GM23338 (cell line): ENCODE results near the gene FCGBP. TPM values are rescaled to one million over a fixed set of nuclear protein-coding genes. Genes with fewer than 3 reads are reported as not detected.

ENCODE experiments used
- ATAC-seq: fragments of 200-7000 bp; cut with Tn5 transposase; 3 replicates; pipeline ENCODE4 v1.9.1; 2020
- DNase-seq: peaks from one replicate; pipeline ENCODE4 v3.0.0-alpha.2; 2015; ENCODE audit warnings: low spot score
- H2AFZ ChIP-seq: fragments of 200-600 bp; sonication (generic); 2 replicates; pipeline ENCODE4 v1.8.0; 2016; ENCODE audit warnings: antibody characterized with exemption, mild to moderate bottlenecking, moderate library complexity
- H3F3A ChIP-seq: fragments of 200-600 bp; sonication (generic); replicated peaks from 2 replicates; pipeline ENCODE4 v1.8.0; 2017; ENCODE audit warnings: antibody characterized with exemption, mixed run types, low read depth
- H3K27ac ChIP-seq: fragments of 200-600 bp; sonication (generic); 2 replicates; pipeline ENCODE4 v1.6.1; 2016; ENCODE audit warnings: low read depth
- H3K27me3 ChIP-seq: fragments of 200-600 bp; sonication (generic); 2 replicates; pipeline ENCODE4 v1.8.0; 2016; ENCODE audit warnings: mild to moderate bottlenecking, mixed run types, moderate library complexity; ENCODE audit not compliant: insufficient read depth
- H3K36me3 ChIP-seq: fragments of 200-600 bp; sonication (generic); 2 replicates; pipeline ENCODE4 v1.8.0; 2016; ENCODE audit warnings: mild to moderate bottlenecking; ENCODE audit not compliant: insufficient read depth
- H3K4me1 ChIP-seq: fragments of 200-600 bp; sonication (generic); 2 replicates; pipeline ENCODE4 v1.8.0; 2016; ENCODE audit warnings: mild to moderate bottlenecking, moderate library complexity; ENCODE audit not compliant: insufficient read depth
- H3K4me2 ChIP-seq: fragments of 200-600 bp; sonication (generic); 2 replicates; pipeline ENCODE4 v1.7.1; 2017; ENCODE audit warnings: mixed run types
- H3K4me3 ChIP-seq: fragments of 200-600 bp; sonication (generic); 2 replicates; pipeline ENCODE4 v1.6.1; 2016; ENCODE audit warnings: mixed run types
- H3K79me2 ChIP-seq: fragments of 200-600 bp; sonication (generic); replicated peaks from 2 replicates; pipeline ENCODE4 v1.8.0; 2017; ENCODE audit warnings: mild to moderate bottlenecking; ENCODE audit not compliant: insufficient read depth
- H3K9me2 ChIP-seq: fragments of 200-600 bp; sonication (generic); 2 replicates; pipeline ENCODE4 v1.8.0; 2017; ENCODE audit not compliant: insufficient read depth
- H4K20me1 ChIP-seq: fragments of 200-600 bp; sonication (generic); replicated peaks from 2 replicates; pipeline ENCODE4 v1.8.0; 2017; ENCODE audit warnings: mild to moderate bottlenecking; ENCODE audit not compliant: insufficient read depth
- H3K27ac Mint-ChIP-seq: 2 replicates; pipeline ENCODE4 v1.8.0; 2020; ENCODE audit warnings: inconsistent platforms, mild to moderate bottlenecking, moderate library complexity, mixed read lengths
- H3K27me3 Mint-ChIP-seq: 3 replicates; pipeline ENCODE4 v1.8.0; 2022; ENCODE audit warnings: low read depth, mild to moderate bottlenecking, moderate library complexity, mixed read lengths, inconsistent platforms; ENCODE audit not compliant: insufficient read depth, poor library complexity
- H3K36me3 Mint-ChIP-seq: 3 replicates; pipeline ENCODE4 v1.8.0; 2021; ENCODE audit warnings: low read depth, mild to moderate bottlenecking, inconsistent platforms, moderate library complexity, mixed read lengths
- H3K4me1 Mint-ChIP-seq: 3 replicates; pipeline ENCODE4 v1.8.0; 2020; ENCODE audit warnings: mild to moderate bottlenecking, inconsistent platforms, mixed read lengths
- H3K4me3 Mint-ChIP-seq: 3 replicates; pipeline ENCODE4 v1.8.0; 2021; ENCODE audit warnings: moderate library complexity, mild to moderate bottlenecking, inconsistent platforms, mixed read lengths
- H3K9me3 Mint-ChIP-seq: 3 replicates; pipeline ENCODE4 v1.8.0; 2020; ENCODE audit warnings: moderate library complexity, mild to moderate bottlenecking, inconsistent platforms, mixed read lengths
- CREB1 ChIP-seq: fragments of 250-450 bp; sonication (Bioruptor Pico); IDR thresholded peaks from 2 replicates; pipeline ENCODE4 v1.5.0; 2020; ENCODE audit warnings: low read depth, mild to moderate bottlenecking, moderate library complexity
- NANOG ChIP-seq: IDR thresholded peaks from 2 replicates; pipeline ENCODE4 v1.6.1; 2016; ENCODE audit warnings: antibody characterized with exemption, borderline replicate concordance
- STAT1 ChIP-seq: IDR thresholded peaks from one replicate; pipeline ENCODE4 v1.6.1; 2016; ENCODE audit warnings: antibody characterized with exemption; ENCODE audit not compliant: unreplicated experiment
- ZNF114 ChIP-seq: fragments of 250-450 bp; sonication (Bioruptor Pico); IDR thresholded peaks from 2 replicates; pipeline ENCODE4 v1.5.0; 2020; ENCODE audit warnings: mild to moderate bottlenecking, moderate library complexity
- polyA plus RNA-seq: library from polyadenylated mRNA; unstranded; fragments of >200 nt; fragmentation: Nextera tagmentation; extraction: Ambion mirVana; gene quantifications from 2 replicates; pipeline ENCODE4 v1.2.1, GENCODE V29; 2016
- total RNA-seq: library from RNA; depleted of rRNA; stranded (reverse); fragments of >200 nt; shearing (Covaris generic); gene quantifications from 2 replicates; pipeline ENCODE4 v1.2.3, GENCODE V29; 2014
- TF ChIP-seq, protein P1 (sequence below): fragments of 250-450 bp; sonication (Bioruptor Pico); IDR thresholded peaks from 2 replicates; pipeline ENCODE4 v1.5.0; 2020; ENCODE audit warnings: mild to moderate bottlenecking, moderate library complexity
- TF ChIP-seq, protein P2 (sequence below): IDR thresholded peaks from one replicate; pipeline ENCODE4 v1.6.1; 2018; ENCODE audit warnings: antibody characterized with exemption; ENCODE audit not compliant: unreplicated experiment

Gene FCGBP
- total and polyA plus RNA-seq, 2 experiments from 2014 or later, result 0.44 to 3.6 TPM

DNA sequence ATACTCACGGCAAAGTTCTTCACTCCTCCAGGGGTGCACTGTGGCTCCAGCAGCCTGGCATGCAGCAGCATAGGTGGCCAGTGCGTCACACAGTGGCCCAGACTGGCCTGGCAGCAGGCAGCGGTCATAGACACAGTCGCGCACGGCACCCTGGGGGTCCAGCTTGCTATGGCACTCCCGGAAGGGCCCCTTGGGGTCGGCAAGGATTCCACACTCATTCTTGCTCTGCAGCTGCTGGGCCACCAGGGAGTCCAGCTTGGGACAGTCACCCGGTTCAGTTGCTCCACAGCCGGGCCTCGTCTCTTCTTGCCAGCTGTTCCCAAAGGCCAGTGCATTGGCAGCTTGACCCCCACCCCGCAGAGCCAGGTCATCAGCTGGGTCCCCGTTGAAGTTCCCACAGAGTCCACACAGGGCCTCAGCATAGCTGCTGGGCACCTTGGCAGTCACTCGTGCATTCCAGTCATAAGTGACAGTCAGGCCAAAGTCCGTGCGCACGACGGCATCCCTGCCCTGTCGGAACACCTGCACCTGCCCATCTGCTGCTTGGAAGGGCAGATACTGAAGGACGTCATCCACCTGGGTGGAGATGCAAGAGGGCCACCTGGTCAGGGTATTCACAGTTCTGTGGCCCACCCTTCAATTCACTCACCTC is 20.6 kb downstream of the FCGBP start (continued):
- TF ChIP-seq, protein P1, sequence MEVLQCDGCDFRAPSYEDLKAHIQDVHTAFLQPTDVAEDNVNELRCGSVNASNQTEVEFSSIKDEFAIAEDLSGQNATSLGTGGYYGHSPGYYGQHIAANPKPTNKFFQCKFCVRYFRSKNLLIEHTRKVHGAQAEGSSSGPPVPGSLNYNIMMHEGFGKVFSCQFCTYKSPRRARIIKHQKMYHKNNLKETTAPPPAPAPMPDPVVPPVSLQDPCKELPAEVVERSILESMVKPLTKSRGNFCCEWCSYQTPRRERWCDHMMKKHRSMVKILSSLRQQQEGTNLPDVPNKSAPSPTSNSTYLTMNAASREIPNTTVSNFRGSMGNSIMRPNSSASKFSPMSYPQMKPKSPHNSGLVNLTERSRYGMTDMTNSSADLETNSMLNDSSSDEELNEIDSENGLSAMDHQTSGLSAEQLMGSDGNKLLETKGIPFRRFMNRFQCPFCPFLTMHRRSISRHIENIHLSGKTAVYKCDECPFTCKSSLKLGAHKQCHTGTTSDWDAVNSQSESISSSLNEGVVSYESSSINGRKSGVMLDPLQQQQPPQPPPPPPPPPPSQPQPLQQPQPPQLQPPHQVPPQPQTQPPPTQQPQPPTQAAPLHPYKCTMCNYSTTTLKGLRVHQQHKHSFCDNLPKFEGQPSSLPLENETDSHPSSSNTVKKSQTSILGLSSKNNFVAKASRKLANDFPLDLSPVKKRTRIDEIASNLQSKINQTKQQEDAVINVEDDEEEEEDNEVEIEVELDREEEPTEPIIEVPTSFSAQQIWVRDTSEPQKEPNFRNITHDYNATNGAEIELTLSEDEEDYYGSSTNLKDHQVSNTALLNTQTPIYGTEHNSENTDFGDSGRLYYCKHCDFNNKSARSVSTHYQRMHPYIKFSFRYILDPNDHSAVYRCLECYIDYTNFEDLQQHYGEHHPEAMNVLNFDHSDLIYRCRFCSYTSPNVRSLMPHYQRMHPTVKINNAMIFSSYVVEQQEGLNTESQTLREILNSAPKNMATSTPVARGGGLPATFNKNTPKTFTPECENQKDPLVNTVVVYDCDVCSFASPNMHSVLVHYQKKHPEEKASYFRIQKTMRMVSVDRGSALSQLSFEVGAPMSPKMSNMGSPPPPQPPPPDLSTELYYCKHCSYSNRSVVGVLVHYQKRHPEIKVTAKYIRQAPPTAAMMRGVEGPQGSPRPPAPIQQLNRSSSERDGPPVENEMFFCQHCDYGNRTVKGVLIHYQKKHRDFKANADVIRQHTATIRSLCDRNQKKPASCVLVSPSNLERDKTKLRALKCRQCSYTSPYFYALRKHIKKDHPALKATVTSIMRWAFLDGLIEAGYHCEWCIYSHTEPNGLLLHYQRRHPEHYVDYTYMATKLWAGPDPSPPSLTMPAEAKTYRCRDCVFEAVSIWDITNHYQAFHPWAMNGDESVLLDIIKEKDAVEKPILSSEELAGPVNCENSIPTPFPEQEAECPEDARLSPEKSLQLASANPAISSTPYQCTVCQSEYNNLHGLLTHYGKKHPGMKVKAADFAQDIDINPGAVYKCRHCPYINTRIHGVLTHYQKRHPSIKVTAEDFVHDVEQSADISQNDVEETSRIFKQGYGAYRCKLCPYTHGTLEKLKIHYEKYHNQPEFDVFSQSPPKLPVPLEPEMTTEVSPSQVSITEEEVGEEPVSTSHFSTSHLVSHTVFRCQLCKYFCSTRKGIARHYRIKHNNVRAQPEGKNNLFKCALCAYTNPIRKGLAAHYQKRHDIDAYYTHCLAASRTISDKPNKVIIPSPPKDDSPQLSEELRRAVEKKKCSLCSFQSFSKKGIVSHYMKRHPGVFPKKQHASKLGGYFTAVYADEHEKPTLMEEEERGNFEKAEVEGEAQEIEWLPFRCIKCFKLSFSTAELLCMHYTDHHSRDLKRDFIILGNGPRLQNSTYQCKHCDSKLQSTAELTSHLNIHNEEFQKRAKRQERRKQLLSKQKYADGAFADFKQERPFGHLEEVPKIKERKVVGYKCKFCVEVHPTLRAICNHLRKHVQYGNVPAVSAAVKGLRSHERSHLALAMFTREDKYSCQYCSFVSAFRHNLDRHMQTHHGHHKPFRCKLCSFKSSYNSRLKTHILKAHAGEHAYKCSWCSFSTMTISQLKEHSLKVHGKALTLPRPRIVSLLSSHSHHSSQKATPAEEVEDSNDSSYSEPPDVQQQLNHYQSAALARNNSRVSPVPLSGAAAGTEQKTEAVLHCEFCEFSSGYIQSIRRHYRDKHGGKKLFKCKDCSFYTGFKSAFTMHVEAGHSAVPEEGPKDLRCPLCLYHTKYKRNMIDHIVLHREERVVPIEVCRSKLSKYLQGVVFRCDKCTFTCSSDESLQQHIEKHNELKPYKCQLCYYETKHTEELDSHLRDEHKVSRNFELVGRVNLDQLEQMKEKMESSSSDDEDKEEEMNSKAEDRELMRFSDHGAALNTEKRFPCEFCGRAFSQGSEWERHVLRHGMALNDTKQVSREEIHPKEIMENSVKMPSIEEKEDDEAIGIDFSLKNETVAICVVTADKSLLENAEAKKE (CRISPR knock-in tag), result no peak
- no peak for TF ChIP-seq STAT1
- TF ChIP-seq NANOG, result no peak
- TF ChIP-seq, protein P2, sequence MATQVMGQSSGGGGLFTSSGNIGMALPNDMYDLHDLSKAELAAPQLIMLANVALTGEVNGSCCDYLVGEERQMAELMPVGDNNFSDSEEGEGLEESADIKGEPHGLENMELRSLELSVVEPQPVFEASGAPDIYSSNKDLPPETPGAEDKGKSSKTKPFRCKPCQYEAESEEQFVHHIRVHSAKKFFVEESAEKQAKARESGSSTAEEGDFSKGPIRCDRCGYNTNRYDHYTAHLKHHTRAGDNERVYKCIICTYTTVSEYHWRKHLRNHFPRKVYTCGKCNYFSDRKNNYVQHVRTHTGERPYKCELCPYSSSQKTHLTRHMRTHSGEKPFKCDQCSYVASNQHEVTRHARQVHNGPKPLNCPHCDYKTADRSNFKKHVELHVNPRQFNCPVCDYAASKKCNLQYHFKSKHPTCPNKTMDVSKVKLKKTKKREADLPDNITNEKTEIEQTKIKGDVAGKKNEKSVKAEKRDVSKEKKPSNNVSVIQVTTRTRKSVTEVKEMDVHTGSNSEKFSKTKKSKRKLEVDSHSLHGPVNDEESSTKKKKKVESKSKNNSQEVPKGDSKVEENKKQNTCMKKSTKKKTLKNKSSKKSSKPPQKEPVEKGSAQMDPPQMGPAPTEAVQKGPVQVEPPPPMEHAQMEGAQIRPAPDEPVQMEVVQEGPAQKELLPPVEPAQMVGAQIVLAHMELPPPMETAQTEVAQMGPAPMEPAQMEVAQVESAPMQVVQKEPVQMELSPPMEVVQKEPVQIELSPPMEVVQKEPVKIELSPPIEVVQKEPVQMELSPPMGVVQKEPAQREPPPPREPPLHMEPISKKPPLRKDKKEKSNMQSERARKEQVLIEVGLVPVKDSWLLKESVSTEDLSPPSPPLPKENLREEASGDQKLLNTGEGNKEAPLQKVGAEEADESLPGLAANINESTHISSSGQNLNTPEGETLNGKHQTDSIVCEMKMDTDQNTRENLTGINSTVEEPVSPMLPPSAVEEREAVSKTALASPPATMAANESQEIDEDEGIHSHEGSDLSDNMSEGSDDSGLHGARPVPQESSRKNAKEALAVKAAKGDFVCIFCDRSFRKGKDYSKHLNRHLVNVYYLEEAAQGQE, result no peak
- TF ChIP-seq ZNF114, result no peak

DNA sequence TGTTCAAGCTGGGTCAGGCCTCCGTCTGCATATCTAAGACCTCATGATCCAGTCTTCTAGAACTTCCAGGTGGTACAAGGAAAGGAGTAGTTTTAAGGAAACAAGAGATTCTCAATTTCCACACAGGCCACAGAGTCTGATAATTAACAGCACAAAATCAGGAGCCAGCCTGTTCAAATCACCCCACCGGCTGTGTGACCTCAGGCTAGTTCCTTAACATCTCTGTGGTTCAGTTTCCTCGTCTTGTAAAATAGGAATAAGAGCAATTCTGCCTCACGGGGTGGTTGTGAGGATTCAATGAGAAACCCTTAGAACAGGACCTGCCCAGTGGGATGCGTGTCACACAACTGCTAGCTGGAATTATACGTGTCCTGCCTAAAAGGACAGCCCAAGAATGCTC is 25.6 kb downstream of the FCGBP start:
- no peak for TF ChIP-seq STAT1
- TF ChIP-seq CREB1, result no peak
- Histone ChIP-seq H3K27ac (no peak overlapping the region), H3K4me3 (no peak overlapping the region), H3K9me2 (no peaks in the 10 kb centered on the region), H3K36me3 (no peaks in the 10 kb centered on the region), H4K20me1 (no peaks in the 10 kb centered on the region), H3F3A (no peaks in the 10 kb centered on the region), H3K4me2 (no peak overlapping the region), H3K27me3 (no peaks in the 10 kb centered on the region), H2AFZ (no peak overlapping the region), H3K4me1 (no peaks in the 10 kb centered on the region), H3K79me2 (no peaks in the 10 kb centered on the region)
- peaks cover 2% of the 10 kb centered on the region for H3K27me3 Mint-ChIP-seq
- H3K4me3 Mint-ChIP-seq, result no peak overlapping the region
- H3K27ac Mint-ChIP-seq, result no peak overlapping the region
- no peak for ATAC-seq
- DNase-seq, result no peak
- no peaks in the 10 kb centered on the region for H3K4me1 Mint-ChIP-seq
- H3K9me3 Mint-ChIP-seq, result no peaks in the 10 kb centered on the region
- no peaks in the 10 kb centered on the region for H3K36me3 Mint-ChIP-seq
